ENCODE measurements around the gene FBXL14.

The FBXL14 gene

DNA sequence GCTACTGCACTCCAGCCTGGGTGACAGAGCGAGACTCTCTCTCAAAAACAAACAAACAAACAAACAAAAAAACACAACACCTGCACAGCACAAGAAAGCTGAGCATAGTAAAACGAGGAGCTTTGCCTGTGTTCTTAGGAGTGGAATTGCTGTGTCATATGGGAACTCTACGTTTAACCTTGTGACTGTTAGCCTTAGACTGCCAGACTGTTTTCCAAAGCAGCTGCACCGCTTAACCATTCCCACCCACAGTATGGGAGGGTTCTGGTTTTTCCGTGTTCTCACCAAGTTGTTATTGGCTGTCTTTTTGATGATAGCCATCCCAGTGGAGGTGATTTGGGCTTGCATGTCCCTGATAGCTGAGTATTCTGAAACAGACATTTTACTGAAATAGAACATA lies 43.8 kb upstream of the FBXL14 start:
- TF ChIP-seq, protein P1, sequence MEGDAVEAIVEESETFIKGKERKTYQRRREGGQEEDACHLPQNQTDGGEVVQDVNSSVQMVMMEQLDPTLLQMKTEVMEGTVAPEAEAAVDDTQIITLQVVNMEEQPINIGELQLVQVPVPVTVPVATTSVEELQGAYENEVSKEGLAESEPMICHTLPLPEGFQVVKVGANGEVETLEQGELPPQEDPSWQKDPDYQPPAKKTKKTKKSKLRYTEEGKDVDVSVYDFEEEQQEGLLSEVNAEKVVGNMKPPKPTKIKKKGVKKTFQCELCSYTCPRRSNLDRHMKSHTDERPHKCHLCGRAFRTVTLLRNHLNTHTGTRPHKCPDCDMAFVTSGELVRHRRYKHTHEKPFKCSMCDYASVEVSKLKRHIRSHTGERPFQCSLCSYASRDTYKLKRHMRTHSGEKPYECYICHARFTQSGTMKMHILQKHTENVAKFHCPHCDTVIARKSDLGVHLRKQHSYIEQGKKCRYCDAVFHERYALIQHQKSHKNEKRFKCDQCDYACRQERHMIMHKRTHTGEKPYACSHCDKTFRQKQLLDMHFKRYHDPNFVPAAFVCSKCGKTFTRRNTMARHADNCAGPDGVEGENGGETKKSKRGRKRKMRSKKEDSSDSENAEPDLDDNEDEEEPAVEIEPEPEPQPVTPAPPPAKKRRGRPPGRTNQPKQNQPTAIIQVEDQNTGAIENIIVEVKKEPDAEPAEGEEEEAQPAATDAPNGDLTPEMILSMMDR (IDR thresholded peaks at IDR 0.05) = no peak
- no peak for TF ChIP-seq ZFX (IDR thresholded peaks at IDR 0.05; ENCODE audit: borderline replicate concordance)
- H3K27ac ChIP-seq = no peak overlapping the region

DNA sequence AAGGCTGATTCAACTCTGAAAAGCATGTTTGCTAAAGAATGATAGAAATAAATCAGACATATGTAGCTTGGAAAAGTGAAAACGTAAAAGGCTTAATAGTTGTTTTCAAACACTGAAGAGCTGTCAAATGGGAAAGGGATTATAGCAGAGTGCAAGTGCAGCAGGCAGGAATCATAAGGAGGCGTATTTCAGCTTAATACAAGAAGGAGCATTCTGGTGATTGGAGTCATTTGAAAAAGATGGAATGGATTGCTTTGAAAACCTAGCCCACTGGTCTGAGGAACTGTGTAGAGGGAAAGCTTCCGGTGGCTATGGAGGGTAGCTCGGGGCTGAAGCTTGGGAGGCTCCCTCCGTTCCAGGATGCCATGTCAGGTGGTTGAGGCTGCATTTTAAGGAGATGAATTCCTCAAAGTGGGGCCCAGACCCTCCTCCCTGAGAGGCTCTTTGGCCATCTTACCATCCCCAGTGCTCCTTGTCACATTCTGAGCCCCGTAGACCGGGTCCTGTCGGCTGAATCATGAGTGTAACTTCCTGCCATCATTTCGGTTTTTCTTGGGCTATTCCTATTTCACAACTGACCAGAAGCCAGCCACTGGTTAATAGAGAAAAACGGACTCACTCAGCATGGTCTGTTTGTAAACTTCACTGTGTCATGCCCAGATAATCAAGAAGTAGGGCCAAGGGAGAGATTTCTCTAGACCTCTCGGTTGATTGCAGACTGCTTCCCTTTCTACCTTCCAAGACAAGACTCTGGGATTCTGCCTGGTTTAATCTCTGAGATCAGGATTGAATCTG lies 41.1 kb upstream of the FBXL14 start:
- H3K27ac ChIP-seq = no peak overlapping the region
- no peak for TF ChIP-seq ZFX (IDR thresholded peaks at IDR 0.05; ENCODE audit: borderline replicate concordance)
- TF ChIP-seq, protein P1 (IDR thresholded peaks at IDR 0.05) = no peak

DNA sequence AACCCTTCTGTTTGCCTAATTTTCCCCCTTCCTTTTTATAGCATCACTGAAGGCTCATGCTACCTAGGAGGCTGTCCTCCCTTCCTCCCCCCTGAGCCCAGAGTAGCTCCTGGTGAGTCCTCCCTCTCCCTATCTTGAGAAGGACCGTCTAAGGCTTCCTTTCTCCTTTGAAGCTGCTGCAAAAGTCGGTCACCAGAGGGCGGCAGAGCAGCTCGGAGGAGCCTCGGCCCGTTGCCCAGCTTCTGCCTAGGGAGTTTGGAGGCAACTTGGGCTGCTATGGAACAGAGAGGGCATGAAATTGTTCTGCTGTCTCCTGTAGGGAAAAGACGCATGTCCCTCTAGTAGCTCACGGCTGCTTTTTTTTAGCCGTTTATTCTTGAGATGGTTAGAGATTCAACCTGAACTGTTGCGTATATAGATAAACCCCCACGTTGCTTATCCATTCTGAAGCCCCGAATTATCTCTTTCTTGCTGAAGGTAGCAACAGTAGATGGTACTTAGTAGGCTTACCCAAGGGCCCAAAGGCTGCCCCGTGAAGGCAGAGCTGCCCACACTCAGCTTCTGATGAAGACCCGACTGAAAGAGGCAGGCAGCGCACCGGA lies 40.3 kb upstream of the FBXL14 start:
- TF ChIP-seq ZFX (IDR thresholded peaks at IDR 0.05; ENCODE audit: borderline replicate concordance) = no peak
- TF ChIP-seq, protein P1 (IDR thresholded peaks at IDR 0.05) = peak; percentile 99
- H3K27ac ChIP-seq = no peak overlapping the region

DNA sequence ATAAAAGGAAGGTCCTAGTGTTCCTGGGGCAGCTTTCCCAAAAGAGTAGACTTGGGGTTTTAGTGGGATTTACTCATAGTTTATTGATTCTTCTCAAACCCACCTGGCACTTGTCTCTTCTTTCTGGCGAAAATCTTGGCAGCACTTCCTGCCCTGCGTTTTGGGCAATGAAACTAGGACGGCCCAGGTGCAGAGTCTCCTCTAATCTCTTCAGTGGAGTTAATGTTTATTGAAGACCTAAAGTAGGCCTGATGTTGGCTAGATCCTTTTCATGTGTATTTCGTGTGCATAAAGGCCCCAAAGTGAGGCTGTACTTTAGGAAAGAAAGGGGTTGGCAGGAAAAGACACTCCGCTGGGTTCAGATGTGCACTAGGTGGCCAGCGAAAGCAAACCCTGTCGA lies 39.8 kb upstream of the FBXL14 start:
- no peak overlapping the region for H3K27ac ChIP-seq
- no peak for TF ChIP-seq ZFX (IDR thresholded peaks at IDR 0.05; ENCODE audit: borderline replicate concordance)
- TF ChIP-seq, protein P1 (IDR thresholded peaks at IDR 0.05) = no peak

DNA sequence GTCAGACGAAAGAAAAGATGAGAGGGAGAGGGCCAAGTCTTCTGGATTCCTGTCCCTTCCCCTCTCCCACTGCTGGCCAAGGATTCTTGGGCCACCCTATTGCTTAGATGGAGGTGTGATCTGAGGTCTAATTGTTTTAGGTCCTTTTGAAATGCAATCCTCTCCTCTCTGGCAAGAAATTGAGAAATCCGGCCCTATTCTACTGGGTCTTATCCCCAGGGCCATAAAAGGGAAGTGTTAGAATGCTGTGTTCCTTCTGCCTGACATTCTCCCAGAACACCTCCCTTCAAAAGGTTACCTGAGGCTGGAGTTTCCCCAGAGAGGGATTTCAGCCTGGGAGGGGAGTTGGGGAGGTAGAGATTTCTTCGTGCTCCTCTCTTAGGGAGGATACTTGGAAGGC lies 39.1 kb upstream of the FBXL14 start:
- TF ChIP-seq, protein P1 (IDR thresholded peaks at IDR 0.05) = no peak
- TF ChIP-seq ZFX (IDR thresholded peaks at IDR 0.05; ENCODE audit: borderline replicate concordance) = no peak
- H3K27ac ChIP-seq = no peak overlapping the region

DNA sequence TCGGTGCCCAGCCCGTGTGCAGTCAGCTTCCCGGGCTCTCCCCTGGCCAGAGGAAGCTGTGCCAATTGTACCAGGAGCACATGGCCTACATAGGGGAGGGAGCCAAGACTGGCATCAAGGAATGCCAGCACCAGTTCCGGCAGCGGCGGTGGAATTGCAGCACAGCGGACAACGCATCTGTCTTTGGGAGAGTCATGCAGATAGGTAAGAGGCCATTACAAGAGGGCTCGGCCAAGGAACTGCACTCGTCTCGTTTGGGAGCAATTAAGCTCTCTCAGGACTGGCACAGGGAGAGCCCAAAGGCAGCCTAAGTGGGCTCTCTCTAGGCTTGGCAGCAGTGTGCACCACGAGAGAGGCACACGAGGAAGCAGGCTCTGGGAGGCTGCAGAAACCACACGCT lies 38.3 kb upstream of the FBXL14 start:
- H3K27ac ChIP-seq = no peak overlapping the region
- TF ChIP-seq, protein P1 (IDR thresholded peaks at IDR 0.05) = no peak
- TF ChIP-seq ZFX (IDR thresholded peaks at IDR 0.05; ENCODE audit: borderline replicate concordance) = no peak

All from 22Rv1 (cell line).